Stimulated activated CD4-positive, alpha-beta T cell treated with anti-CD3 and anti-CD28 coated beads, Interleukin-4, amount 100 ng/mL, for 1 hour (primary cell): ENCODE results near the gene LNP1.

ENCODE experiments used
- DNase-seq: peaks from one replicate; pipeline ENCODE4 v3.0.0-alpha.2; 2020

LNP1 gene

GRCh38 chr3:100400419-100400779 lies 940 bp upstream of the LNP1 start:
- DNase-seq: peak; percentile 44

- peak; percentile 48 for DNase-seq
These were observed 319 bp downstream of the LNP1 start for GRCh38 chr3:100401674-100402041.

DNA sequence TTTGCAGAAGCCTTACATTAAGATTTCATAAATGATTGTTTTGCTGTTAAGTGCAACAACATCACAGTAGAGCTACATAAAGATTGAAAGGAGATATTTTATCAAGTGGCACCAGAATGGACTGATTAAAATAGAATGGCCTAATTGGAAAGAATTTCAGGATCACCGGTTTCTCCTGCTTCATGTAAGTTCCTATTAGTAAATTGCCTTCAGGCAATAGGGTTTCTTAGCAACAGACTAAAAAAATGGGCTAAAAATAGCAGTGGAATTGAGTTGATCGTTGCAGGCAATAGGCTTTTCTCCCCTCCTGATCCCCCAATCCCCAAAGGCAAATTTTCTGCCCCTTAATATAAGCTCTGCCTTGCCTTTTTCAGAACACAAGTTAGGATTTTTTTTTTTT lies 917 bp downstream of the LNP1 start:
- no peak for DNase-seq

- DNase-seq: no peak
These were observed 1.6 kb downstream of the LNP1 start for GRCh38 chr3:100402891-100403290.

DNA sequence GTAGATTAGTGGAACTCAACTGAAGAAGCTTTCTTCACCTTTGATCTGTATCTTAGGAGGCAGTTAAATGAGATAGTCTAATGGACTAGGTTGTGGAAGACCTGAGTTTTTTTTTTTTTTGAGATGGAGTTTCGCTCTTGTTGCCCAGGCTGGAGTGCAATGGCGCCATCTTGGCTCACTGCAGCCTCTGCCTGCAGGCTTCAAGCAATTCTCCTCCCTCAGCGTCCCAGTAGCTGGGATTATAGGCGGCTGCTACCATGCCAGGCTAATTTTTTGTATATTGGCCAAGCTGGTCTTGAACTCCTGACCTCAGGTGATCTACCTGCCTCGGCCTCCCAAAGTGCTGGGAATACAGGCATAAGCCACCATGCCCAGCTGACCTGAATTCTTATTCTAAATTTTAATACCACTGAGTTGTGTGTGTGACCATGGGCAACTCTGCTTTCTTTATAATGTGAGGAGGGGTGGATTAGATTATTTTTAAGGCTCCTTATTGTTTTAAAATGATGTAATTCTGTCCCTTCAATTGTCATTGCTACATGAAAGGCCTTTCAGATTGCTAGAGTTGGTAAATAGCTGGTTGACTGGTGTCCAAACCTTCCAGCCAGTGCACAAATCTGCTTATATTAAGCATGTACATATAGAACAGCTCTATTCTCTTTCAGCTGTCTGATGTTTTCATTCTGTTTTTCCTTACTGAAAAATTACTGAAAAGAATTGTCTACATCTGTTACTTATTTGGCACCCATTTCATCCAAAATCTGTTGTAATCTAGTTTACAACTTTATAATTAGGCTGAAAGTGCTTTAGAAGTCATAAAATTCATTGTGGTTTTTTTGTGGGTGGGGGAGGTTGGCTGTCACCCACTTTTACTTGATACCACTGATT lies 2.3 kb downstream of the LNP1 start:
- no peak for DNase-seq

GRCh38 chr3:100404250-100404548 lies 2.9 kb downstream of the LNP1 start:
- no peak for DNase-seq

- DNase-seq: no peak
These were observed 5.8 kb downstream of the LNP1 start for GRCh38 chr3:100407164-100407563.

DNA sequence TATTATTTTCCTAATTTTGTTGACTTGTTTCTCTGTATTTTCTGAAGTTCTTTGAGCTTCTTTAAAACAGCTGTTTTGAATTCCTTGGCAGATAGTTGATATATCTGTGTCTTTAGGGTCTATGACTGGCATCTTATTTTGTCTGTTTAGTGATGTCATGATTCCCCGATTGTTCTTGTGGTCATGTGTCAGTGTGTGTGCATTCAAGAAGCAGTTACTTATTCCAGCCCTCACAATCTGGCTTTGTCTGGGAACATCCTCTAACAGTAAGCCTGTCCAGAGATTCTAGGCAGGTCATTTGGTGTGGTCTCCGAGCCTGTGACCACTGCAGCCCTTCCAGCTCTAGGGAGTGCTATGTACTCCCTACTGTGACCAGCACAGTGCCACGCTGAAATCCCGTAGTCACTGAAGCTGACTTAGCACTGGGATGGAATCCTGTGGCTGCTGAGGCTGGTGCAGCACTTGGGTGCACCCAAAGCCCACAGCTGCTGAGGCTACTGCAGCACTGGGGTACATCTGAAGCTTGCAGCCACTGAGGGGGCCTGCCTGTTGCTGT lies 6.7 kb downstream of the LNP1 start:
- no peak for DNase-seq

DNA sequence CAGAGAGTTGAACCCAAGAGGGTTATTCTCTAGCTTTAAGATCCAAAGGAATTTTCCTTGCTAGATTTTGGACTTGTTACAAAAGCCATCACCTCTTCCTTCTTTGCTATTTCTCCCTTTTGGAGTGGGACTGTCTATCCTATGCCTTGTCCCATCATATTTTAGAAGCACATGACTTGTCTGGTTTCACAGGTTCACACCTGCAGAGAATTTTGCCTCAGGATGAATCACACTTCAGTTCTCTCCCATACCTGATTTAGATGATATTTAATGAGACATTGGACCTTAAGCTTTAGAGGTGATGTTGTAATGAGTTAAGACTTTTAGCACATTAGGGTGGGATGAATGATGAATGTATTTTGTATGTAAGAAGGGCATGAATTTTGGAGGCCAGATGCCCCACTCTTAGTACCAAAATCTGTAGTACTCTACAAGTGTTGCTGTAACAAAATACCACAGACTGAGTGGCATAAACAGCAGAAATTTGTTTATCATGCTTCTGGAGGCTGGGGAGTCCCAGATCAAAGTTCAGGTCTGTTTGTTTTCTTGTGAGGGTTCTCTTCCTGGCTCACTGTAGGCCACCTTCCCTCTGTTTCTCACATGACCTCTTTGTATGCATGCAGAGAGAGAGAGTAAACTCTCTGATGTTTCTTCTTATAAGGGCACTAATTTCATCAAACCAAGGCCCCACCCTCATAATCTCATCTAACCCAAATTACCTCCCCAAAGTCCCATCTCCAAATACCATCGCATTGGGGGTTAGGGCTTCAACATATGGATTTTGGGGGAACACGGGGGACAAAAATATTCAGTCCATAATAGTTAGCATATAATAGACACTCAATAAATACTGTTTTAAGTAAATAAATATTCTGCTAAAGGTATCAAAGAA lies 10.0 kb downstream of the LNP1 start:
- DNase-seq: no peak

DNA sequence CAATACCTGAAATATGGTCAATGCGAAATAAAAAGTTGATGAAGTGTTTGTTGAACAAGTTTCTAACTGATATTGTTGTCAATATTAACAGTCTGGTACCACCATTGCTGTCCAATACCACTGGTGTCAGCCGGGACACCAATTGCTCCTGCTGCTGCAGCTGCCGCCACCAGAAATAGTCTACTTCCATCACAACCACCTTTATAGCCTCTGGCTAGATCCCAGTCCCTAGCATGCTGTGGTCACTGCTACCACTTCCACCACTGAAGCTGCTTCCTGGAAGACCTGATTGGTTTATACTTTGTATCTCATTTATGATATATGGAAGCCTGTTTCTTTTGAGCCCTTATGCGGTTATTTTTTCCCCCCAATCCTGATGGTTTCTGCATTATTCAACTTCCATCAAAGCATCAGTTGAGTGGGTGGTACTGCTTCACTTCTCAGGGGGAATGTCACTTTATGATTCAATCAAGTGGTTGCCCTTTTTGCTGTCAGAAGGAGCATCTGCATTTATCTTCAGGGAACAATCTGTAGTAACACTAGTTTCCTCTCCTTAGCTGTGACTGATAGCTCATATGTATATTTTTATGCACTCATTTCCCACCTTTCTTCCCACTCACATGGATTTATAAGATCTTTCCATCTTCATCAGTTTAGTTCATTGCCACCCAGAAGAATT lies 11.7 kb downstream of the LNP1 start:
- no peak for DNase-seq

GRCh38 chr3:100413613-100414012 lies 12.3 kb downstream of the LNP1 start:
- DNase-seq: no peak

DNA sequence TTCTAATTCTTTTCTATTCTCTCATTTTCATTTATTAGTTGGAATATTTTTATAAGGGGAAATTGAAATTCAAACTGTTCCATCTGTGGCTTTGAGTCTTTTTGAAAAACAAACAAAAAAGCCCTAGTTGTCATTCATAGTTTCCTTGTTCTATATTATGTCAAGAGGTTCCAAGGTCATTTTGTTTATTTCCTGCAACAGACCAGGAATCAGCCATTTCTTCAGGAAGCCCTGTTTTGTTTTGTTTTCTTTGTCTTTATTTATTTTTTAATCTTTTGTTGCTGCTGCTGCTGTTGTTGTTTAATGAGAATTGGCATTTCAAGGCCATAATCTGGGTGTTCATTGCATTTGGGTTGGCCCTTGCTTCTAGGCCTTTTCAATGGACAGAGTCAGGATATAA lies 14.8 kb downstream of the LNP1 start:
- DNase-seq: no peak

DNA sequence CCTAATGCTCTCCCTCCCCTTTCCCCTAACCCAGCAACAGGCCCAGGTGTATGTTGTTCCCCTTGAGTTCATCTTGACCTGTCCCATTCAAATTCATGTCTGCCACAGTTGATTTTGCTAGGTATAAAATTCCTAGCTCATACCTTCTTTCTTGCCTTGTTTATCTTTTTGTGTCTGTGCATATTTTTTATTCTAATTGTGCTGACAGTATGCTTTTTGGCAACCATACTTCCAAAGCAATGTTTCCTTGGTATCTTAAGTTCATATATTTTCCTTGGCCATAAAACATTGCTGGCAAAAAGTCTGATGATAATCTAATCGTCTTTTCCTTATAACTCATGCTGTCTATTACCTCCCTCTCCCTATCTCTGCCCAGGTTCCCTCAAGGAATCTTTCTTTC lies 15.5 kb downstream of the LNP1 start:
- no peak for DNase-seq

DNA sequence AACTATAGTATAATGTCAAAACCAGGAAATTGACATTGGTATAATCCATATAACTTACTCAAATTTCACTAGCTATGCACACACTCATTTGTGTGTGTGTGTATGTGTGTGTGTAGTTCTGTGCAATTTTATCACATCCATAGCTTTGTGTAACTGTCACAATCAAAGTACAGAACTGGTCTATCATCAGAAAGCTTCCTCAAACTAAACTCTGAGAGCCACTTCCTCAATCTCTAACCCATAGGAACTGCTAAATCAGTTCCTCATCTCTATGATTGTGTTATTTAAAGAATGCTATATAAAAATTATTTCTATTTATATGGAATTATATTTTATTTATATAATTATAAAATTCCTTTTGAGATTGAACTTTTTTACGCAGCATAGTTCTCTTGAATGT lies 18.1 kb downstream of the LNP1 start:
- no peak for DNase-seq

- no peak for DNase-seq
These were observed 19.5 kb downstream of the LNP1 start for GRCh38 chr3:100420885-100421284.

DNA sequence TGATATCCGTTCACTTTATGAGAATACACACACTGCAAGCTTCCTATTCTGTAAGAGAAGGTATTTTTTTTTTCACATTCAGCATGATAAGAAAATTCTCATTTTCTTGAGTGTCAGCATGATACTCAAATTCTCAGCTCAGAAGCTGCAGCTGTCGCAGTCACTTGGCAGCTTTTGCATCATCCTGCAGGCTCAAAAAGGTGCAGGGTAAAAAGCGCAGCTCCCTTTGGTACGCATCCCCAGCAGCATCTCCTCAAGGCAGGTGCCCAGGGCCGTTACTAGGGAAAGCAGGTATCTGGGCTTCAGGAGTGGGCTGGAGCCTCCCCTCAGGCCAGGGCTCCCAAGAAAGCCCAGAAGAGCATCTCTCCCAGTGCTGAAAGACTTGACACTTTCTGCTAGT lies 22.3 kb downstream of the LNP1 start:
- no peak for DNase-seq

- DNase-seq: no peak
These were observed 22.9 kb downstream of the LNP1 start for GRCh38 chr3:100424261-100424660.

DNA sequence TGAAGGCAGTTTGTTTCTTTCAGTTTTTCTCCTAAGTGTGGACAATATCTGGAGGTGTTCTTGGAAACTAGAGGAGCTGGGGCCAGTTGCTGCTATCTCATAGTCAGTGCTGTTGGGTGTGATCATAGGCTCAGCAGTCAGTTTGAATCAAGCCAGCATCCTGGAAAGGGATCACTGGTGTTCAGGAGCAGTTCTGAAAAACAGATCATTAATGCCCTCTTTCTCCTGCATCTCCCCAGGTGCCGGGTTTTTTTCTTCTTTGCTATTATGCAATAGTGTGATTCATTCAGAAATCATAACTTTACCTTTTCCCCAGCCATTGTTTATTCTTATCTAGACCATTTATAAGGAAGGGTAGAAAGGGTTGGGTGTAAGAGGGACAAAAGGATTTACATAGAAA lies 24.0 kb downstream of the LNP1 start:
- DNase-seq: no peak

DNA sequence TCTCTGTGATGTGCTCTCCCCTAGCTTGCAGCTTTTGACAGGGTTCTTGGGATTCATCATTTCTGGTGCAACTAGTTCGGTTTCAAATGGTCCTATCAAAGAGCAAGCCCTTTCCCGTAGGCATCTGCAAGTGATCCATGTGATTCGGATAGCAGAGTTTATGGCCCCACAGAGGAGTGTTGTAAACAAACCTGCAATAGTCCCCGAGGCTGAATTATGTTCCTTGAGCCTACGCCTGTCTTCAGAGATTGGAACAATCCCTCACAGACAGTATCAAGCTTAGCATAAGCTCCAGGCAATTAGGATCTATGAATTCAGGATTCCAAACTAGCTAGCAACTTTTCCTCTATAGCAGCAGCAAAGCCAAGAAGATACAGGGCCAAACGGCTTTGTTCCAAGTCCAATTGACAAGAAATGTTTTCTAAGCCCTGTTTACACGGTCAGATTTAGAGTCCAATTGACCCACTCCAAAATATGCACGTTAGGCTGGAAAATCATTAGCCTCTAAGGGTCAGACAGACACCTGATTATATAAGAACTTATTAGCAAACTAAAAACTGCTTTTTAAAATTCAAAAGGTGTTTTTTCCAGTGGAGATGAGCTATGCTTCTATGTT lies 24.8 kb downstream of the LNP1 start:
- no peak for DNase-seq

DNA sequence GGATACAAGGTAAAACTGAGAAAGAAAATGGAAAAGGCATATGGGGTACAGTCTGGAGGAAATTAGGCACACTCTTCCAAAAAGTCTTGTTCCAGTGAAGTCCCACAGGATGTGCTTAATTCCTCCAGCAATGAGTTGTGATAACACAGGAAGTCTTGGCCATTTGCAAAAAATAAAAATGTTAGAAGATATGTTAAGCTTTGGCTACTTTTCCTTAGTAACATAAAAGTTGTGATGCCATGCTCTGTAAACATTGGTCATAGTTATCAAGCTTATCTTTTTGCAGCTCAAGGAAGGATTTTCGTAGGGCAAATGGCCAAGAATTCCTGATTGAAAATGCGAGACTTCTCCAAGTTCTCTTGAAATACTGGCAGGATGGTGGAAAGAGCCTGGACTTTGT lies 26.4 kb downstream of the LNP1 start:
- DNase-seq: no peak

GRCh38 chr3:100429187-100429716 lies 27.9 kb downstream of the LNP1 start:
- no peak for DNase-seq

DNA sequence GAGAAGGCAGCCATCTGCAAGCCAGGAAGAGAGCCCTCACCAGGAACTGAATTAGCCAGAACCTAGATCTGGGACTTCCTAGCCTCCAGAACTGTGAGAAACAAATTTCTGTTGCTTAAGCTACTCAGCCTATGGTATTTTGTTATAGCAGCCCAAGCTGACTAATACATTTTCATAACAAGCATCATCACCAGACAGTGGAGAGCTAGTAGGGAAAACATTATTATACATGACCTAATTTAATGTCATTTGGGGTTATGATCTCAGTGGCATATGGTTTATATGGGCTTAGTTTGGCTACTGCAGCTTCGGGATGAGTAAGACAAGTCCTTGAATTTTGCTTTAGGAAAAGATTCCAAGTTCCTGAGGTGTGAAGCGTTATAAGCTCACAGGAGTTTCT lies 35.6 kb downstream of the LNP1 start:
- DNase-seq: no peak
